Measurements from ENCODE around the gene IGFBP6.

GRCh38 chr12:53070877-53071492, 26.5 kb upstream of the IGFBP6 start:
- TF ChIP-seq CTCF (conservative IDR thresholded peaks at IDR 0.05; ENCODE audit: low read depth, low read length) (no peak), EZH2 (IDR thresholded peaks at IDR 0.05; ENCODE audit: borderline replicate concordance, low read depth, low read length, poor library complexity, severe bottlenecking) (no peak)

Measured in A673 (cell line).